Measurements from ENCODE around the gene OR2M5. TPM values are rescaled to one million over a fixed set of nuclear protein-coding genes. Genes with fewer than 3 reads are reported as not detected.

The OR2M5 gene
- total and polyA plus RNA-seq, 2 of the 8 experiments (the other 6 are each of a cell fraction or from before 2014, with no cell fraction given): not detected

Other genes with a start within 250 kb of the OR2M5 start
- 0.82 and 1.1 TPM in 2 replicates for gene OR2W3, start 249.6 kb upstream of the OR2M5 start, total RNA-seq (2021; fragmentation: NEBNext Ultra II Directional; extraction: Animal tissue kit (Norgen Biotek cat#: 25700))
- 0.08 and 0.12 TPM in 2 replicates for gene OR2W3, start 249.6 kb upstream of the OR2M5 start, polyA plus RNA-seq (2011; rRNA removed)
- not detected in 2 replicates for gene OR2T8, start 224.9 kb upstream of the OR2M5 start, total RNA-seq (2021; fragmentation: NEBNext Ultra II Directional; extraction: Animal tissue kit (Norgen Biotek cat#: 25700))
- not detected in 2 replicates for gene OR2T8, start 224.9 kb upstream of the OR2M5 start, polyA plus RNA-seq (2011; rRNA removed)
- not detected in 2 replicates for gene OR2AJ1, start 220.3 kb upstream of the OR2M5 start, total RNA-seq (2021; fragmentation: NEBNext Ultra II Directional; extraction: Animal tissue kit (Norgen Biotek cat#: 25700))
- not detected in 2 replicates for gene OR2AJ1, start 220.3 kb upstream of the OR2M5 start, polyA plus RNA-seq (2011; rRNA removed)
- not detected in 2 replicates for gene OR2L8, start 196.3 kb upstream of the OR2M5 start, total RNA-seq (2021; fragmentation: NEBNext Ultra II Directional; extraction: Animal tissue kit (Norgen Biotek cat#: 25700))
- gene OR2L8, start 196.3 kb upstream of the OR2M5 start, polyA plus RNA-seq (2011; rRNA removed): not detected in 2 replicates
- gene OR2AK2, start 179.9 kb upstream of the OR2M5 start, total RNA-seq (2021; fragmentation: NEBNext Ultra II Directional; extraction: Animal tissue kit (Norgen Biotek cat#: 25700)): not detected in 2 replicates
- not detected in 2 replicates for gene OR2AK2, start 179.9 kb upstream of the OR2M5 start, polyA plus RNA-seq (2011; rRNA removed)
- not detected in 2 replicates for gene OR2L5, start 131.5 kb upstream of the OR2M5 start, total RNA-seq (2021; fragmentation: NEBNext Ultra II Directional; extraction: Animal tissue kit (Norgen Biotek cat#: 25700))
- not detected in 2 replicates for gene OR2L5, start 131.5 kb upstream of the OR2M5 start, polyA plus RNA-seq (2011; rRNA removed)
- 0.10 TPM in 1 of 2 replicates, not detected in the other for gene OR2L2, start 115.1 kb upstream of the OR2M5 start, total RNA-seq (2021; fragmentation: NEBNext Ultra II Directional; extraction: Animal tissue kit (Norgen Biotek cat#: 25700))
- not detected in 2 replicates for gene OR2L2, start 115.1 kb upstream of the OR2M5 start, polyA plus RNA-seq (2011; rRNA removed)
- not detected in 2 replicates for gene OR2L3, start 98.3 kb upstream of the OR2M5 start, total RNA-seq (2021; fragmentation: NEBNext Ultra II Directional; extraction: Animal tissue kit (Norgen Biotek cat#: 25700))
- not detected in 2 replicates for gene OR2L3, start 98.3 kb upstream of the OR2M5 start, polyA plus RNA-seq (2011; rRNA removed)
- not detected in 2 replicates for gene OR2L13, start 50.0 kb upstream of the OR2M5 start, total RNA-seq (2021; fragmentation: NEBNext Ultra II Directional; extraction: Animal tissue kit (Norgen Biotek cat#: 25700))
- gene OR2L13, start 50.0 kb upstream of the OR2M5 start, polyA plus RNA-seq (2011; rRNA removed): not detected in 2 replicates
- gene OR2M2, start 29.7 kb downstream of the OR2M5 start, total RNA-seq (2021; fragmentation: NEBNext Ultra II Directional; extraction: Animal tissue kit (Norgen Biotek cat#: 25700)): not detected in 2 replicates
- gene OR2M2, start 29.7 kb downstream of the OR2M5 start, polyA plus RNA-seq (2011; rRNA removed): not detected in 2 replicates
- not detected in 2 replicates for gene OR2M3, start 52.1 kb downstream of the OR2M5 start, total RNA-seq (2021; fragmentation: NEBNext Ultra II Directional; extraction: Animal tissue kit (Norgen Biotek cat#: 25700))
- gene OR2M3, start 52.1 kb downstream of the OR2M5 start, polyA plus RNA-seq (2011; rRNA removed): not detected in 2 replicates
- not detected in 2 replicates for gene OR2M4, start 86.3 kb downstream of the OR2M5 start, total RNA-seq (2021; fragmentation: NEBNext Ultra II Directional; extraction: Animal tissue kit (Norgen Biotek cat#: 25700))
- not detected in 2 replicates for gene OR2M4, start 86.3 kb downstream of the OR2M5 start, polyA plus RNA-seq (2011; rRNA removed)
- gene OR2T33, start 132.8 kb downstream of the OR2M5 start, total RNA-seq (2021; fragmentation: NEBNext Ultra II Directional; extraction: Animal tissue kit (Norgen Biotek cat#: 25700)): not detected in 2 replicates
- gene OR2T33, start 132.8 kb downstream of the OR2M5 start, polyA plus RNA-seq (2011; rRNA removed): not detected in 2 replicates
- gene OR2T12, start 158.3 kb downstream of the OR2M5 start, total RNA-seq (2021; fragmentation: NEBNext Ultra II Directional; extraction: Animal tissue kit (Norgen Biotek cat#: 25700)): not detected in 2 replicates
- gene OR2T12, start 158.3 kb downstream of the OR2M5 start, polyA plus RNA-seq (2011; rRNA removed): not detected in 2 replicates
- gene OR2M7, start 179.4 kb downstream of the OR2M5 start, total RNA-seq (2021; fragmentation: NEBNext Ultra II Directional; extraction: Animal tissue kit (Norgen Biotek cat#: 25700)): not detected in 2 replicates
- not detected in 2 replicates for gene OR2M7, start 179.4 kb downstream of the OR2M5 start, polyA plus RNA-seq (2011; rRNA removed)
- not detected in 2 replicates for gene OR14C36, start 203.6 kb downstream of the OR2M5 start, total RNA-seq (2021; fragmentation: NEBNext Ultra II Directional; extraction: Animal tissue kit (Norgen Biotek cat#: 25700))
- not detected in 2 replicates for gene OR14C36, start 203.6 kb downstream of the OR2M5 start, polyA plus RNA-seq (2011; rRNA removed)
- gene OR2T4, start 216.5 kb downstream of the OR2M5 start, total RNA-seq (2021; fragmentation: NEBNext Ultra II Directional; extraction: Animal tissue kit (Norgen Biotek cat#: 25700)): not detected in 2 replicates
- gene OR2T4, start 216.5 kb downstream of the OR2M5 start, polyA plus RNA-seq (2011; rRNA removed): not detected in 2 replicates
- gene OR2T6, start 230.6 kb downstream of the OR2M5 start, total RNA-seq (2021; fragmentation: NEBNext Ultra II Directional; extraction: Animal tissue kit (Norgen Biotek cat#: 25700)): not detected in 2 replicates
- gene OR2T6, start 230.6 kb downstream of the OR2M5 start, polyA plus RNA-seq (2011; rRNA removed): not detected in 2 replicates